Spleen (tissue), 11 donors: ENCODE results near the gene CACNA2D1. TPM values are rescaled to one million over a fixed set of nuclear protein-coding genes. Genes with fewer than 3 reads are reported as not detected.

Experiments
- DNase-seq: peaks from one replicate; pipeline ENCODE4 v3.0.0-alpha.2; 2020
- H3K27ac ChIP-seq, 8 donors: fragments of 200-600 bp; sonication (generic) in 7 of 8; 1 replicate in 4 of 8; 2 replicates in 4 of 8; pipeline versions ENCODE4 v1.5.0 to v1.8.0; 2016 to 2021; ENCODE audit warnings: inconsistent platforms in 4 of 8, mild to moderate bottlenecking in 4 of 8, moderate library complexity in 1 of 8
- H3K27me3 ChIP-seq, 7 donors: fragments of 200-600 bp; sonication (generic) in 6 of 7; replicated peaks in 1 of 7; 1 replicate in 4 of 7; 2 replicates in 3 of 7; pipeline versions ENCODE4 v1.5.0 to v1.8.0; 2016 to 2021; ENCODE audit warnings: inconsistent platforms in 3 of 7, mild to moderate bottlenecking in 1 of 7
- H3K36me3 ChIP-seq, 6 donors: fragments of 200-600 bp; sonication (generic) in 5 of 6; 1 replicate in 4 of 6; 2 replicates in 2 of 6; pipeline versions ENCODE4 v1.5.0 to v1.8.0; 2016 to 2021; ENCODE audit warnings: inconsistent platforms in 2 of 6
- H3K4me1 ChIP-seq, 6 donors: fragments of 200-600 bp; sonication (generic) in 5 of 6; 1 replicate in 3 of 6; 2 replicates in 3 of 6; pipeline versions ENCODE4 v1.5.0 to v1.8.0; 2016 to 2021; ENCODE audit warnings: inconsistent platforms in 3 of 6
- H3K4me3 ChIP-seq, 8 donors: fragments of 200-600 bp; sonication (generic) in 7 of 8; 1 replicate in 4 of 8; 2 replicates in 4 of 8; pipeline versions ENCODE4 v1.5.0 to v1.8.0; 2016 to 2021; ENCODE audit warnings: inconsistent platforms in 4 of 8, mild to moderate bottlenecking in 4 of 8, moderate library complexity in 2 of 8
- H3K9me3 ChIP-seq, 8 donors: fragments of 200-600 bp; sonication (generic) in 7 of 8; 1 replicate in 4 of 8; 2 replicates in 4 of 8; pipeline versions ENCODE4 v1.5.0 to v1.8.0; 2016 to 2021; ENCODE audit warnings: inconsistent platforms in 4 of 8
- POLR2A ChIP-seq, 3 donors: fragments of 450-650 bp; IDR thresholded peaks; one replicate each; pipeline ENCODE4 v1.5.1; 2017; ENCODE audit warnings: antibody characterized with exemption in 3 of 3, mild to moderate bottlenecking in 1 of 3
- POLR2AphosphoS5 ChIP-seq, 3 donors: sonication (generic); formaldehyde crosslinking; IDR thresholded peaks; one replicate each; pipeline ENCODE4 v1.5.1; 2017; ENCODE audit warnings: antibody characterized with exemption in 3 of 3
- WGBS, 5 donors: extraction: QIAGEN DNeasy Blood & Tissue Kit in 3 of 5; methylation state at CpG; one replicate each; pipeline versions ENCODE4 v1.1.5 to v1.1.7; 2013 to 2018; 5-methylcytosine and 5-hydroxymethylcytosine counted together
- intact Hi-C: fragments of 100-400 bp; cut with DNase I; formaldehyde crosslinking; loops from one replicate; pipeline ENCODE4 v1.15.0; 2023; ENCODE audit warnings: low total_unique reads
- polyA plus RNA-seq, 3 donors: library from polyadenylated mRNA; stranded (reverse); fragments of 200-250 nt; gene quantifications; one replicate each; pipeline ENCODE4 v1.2.1, GENCODE V29; 2013
- total RNA-seq, 7 donors: library from RNA; depleted of rRNA in 3 of 7; stranded (reverse); fragments of >200 nt in 3 of 7; fragmentation: NEBNext Ultra II Directional in 4 of 7; extraction: Animal tissue kit (Norgen Biotek cat#: 25700) in 4 of 7; gene quantifications; one replicate each; pipeline versions ENCODE4 v1.1.0 to v1.2.1, GENCODE V29; 2016 to 2021
- TF ChIP-seq, protein P1 (sequence below), 11 experiments: fragments of 200-600 bp in 7 of 11; fragments of 450-650 bp in 4 of 11; sonication (generic) in 4 of 11; IDR thresholded peaks in 8 of 11; conservative IDR thresholded peaks in 3 of 11; 1 replicate in 7 of 11; 2 replicates in 4 of 11; pipeline versions ENCODE4 v1.4.0 to v1.8.0; 2016 to 2021; ENCODE audit warnings: antibody characterized with exemption in 11 of 11, inconsistent platforms in 4 of 11, mild to moderate bottlenecking in 1 of 11
- donor health status: healthy with polysubstance abuse.
- donor health status: DM: no; HTN: no; CAD: no; lungs with moderate emphysema.
- donor health status: DM: no; HTN: no; CAD: no.
- donor health status: Bipolar disorder and iron deficiency.
- donor health status: healthy.
- donor health status: DM: no; HTN: no; CAD: no.
- donor health status: DM: yes; HTN: yes; CAD: no.

CACNA2D1 gene
- total and polyA plus RNA-seq, 10 donors = 1.7 to 24.0 (median 15.2) TPM

DNA sequence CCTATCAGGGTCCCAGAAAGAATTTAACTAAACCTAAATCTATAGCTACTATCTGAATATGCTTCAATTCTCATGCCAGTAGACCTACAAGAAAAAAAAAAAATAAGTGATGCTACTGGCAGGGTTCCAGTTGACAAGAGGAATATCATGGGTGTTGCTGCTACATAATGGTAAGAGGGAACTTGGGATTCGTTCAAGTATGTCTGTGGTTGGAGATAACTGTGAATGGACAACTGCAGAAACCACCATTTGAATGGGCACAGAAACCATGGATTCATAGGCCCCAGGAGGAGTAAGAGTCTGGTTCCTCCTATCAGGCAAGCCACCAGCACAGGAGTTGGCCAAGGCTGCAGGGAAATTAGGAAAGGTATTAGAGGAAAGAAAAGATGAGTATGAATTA lies 386.1 kb downstream of the CACNA2D1 start:
- H3K27me3 ChIP-seq = no peaks in the 10 kb centered on the region
- intact Hi-C loops = no loop called here
- no peak overlapping the region for H3K27ac ChIP-seq
- TF ChIP-seq POLR2A (IDR thresholded peaks at IDR 0.05) (no peak), POLR2AphosphoS5 (IDR thresholded peaks at IDR 0.05) (no peak)
- TF ChIP-seq, protein P1, sequence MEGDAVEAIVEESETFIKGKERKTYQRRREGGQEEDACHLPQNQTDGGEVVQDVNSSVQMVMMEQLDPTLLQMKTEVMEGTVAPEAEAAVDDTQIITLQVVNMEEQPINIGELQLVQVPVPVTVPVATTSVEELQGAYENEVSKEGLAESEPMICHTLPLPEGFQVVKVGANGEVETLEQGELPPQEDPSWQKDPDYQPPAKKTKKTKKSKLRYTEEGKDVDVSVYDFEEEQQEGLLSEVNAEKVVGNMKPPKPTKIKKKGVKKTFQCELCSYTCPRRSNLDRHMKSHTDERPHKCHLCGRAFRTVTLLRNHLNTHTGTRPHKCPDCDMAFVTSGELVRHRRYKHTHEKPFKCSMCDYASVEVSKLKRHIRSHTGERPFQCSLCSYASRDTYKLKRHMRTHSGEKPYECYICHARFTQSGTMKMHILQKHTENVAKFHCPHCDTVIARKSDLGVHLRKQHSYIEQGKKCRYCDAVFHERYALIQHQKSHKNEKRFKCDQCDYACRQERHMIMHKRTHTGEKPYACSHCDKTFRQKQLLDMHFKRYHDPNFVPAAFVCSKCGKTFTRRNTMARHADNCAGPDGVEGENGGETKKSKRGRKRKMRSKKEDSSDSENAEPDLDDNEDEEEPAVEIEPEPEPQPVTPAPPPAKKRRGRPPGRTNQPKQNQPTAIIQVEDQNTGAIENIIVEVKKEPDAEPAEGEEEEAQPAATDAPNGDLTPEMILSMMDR (IDR thresholded peaks at IDR 0.05 in 8 of 11, conservative IDR thresholded peaks at IDR 0.05 in 3 of 11) = no peak
- no peak for DNase-seq
- H3K4me1 ChIP-seq = no peaks in the 10 kb centered on the region
- no peaks in the 10 kb centered on the region for H3K36me3 ChIP-seq
- WGBS, 5 donors = 67 to 85% (median 80%) methylated on average over 1 of the region's 1 CpG
- no peak overlapping the region for H3K4me3 ChIP-seq
- H3K9me3 ChIP-seq = peaks cover 0 to 4% (median 0%) of the 10 kb centered on the region in 8 donors

DNA sequence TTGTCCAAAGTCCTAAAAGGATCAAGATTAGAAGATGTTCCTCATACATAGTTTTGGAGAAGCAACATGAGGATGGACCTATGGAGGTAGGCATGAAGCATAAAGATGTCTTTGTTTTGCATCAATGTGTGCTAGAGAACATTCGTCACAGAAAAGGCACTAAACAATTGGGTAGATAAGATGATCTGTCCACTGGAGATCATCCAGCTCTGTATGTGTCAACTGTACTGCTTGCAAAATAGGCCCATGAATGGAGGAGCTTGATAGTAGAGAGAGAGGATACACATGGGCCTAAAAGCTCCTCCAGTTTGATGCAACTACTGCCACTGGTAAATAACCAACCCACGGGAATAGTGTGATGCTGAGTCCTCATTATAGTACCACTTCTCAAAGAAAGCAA lies 387.3 kb downstream of the CACNA2D1 start:
- DNase-seq = no peak
- no peak overlapping the region for H3K27ac ChIP-seq
- H3K4me3 ChIP-seq = no peak overlapping the region
- H3K9me3 ChIP-seq = peaks cover 0 to 4% (median 0%) of the 10 kb centered on the region in 8 donors
- no peaks in the 10 kb centered on the region for H3K27me3 ChIP-seq
- H3K4me1 ChIP-seq = no peaks in the 10 kb centered on the region
- TF ChIP-seq, protein P1 (IDR thresholded peaks at IDR 0.05 in 8 of 11, conservative IDR thresholded peaks at IDR 0.05 in 3 of 11) = no peak
- no peak for TF ChIP-seq POLR2AphosphoS5 (IDR thresholded peaks at IDR 0.05)
- TF ChIP-seq POLR2A (IDR thresholded peaks at IDR 0.05) = no peak
- H3K36me3 ChIP-seq = no peaks in the 10 kb centered on the region
- 87 to 98% (median 93%) methylated on average over 2 of the region's 2 CpGs for WGBS, 5 donors
- intact Hi-C loops = no loop called here

- intact Hi-C loops = no loop called here
- Histone ChIP-seq H3K36me3 (no peaks in the 10 kb centered on the region), H3K27ac (no peak overlapping the region), H3K9me3 (peaks cover 0 to 4% (median 0%) of the 10 kb centered on the region in 8 donors), H3K4me1 (no peaks in the 10 kb centered on the region), H3K4me3 (no peak overlapping the region), H3K27me3 (no peaks in the 10 kb centered on the region)
- WGBS, 5 donors = 58 to 94% (median 83%) methylated on average over 1 of the region's 1 CpG
- no peak for TF ChIP-seq POLR2A (IDR thresholded peaks at IDR 0.05)
- TF ChIP-seq, protein P1 (IDR thresholded peaks at IDR 0.05 in 8 of 11, conservative IDR thresholded peaks at IDR 0.05 in 3 of 11) = no peak
- no peak for TF ChIP-seq POLR2AphosphoS5 (IDR thresholded peaks at IDR 0.05)
- no peak for DNase-seq
These were observed 389.0 kb downstream of the CACNA2D1 start for GRCh38 chr7:82054544-82054943.

DNA sequence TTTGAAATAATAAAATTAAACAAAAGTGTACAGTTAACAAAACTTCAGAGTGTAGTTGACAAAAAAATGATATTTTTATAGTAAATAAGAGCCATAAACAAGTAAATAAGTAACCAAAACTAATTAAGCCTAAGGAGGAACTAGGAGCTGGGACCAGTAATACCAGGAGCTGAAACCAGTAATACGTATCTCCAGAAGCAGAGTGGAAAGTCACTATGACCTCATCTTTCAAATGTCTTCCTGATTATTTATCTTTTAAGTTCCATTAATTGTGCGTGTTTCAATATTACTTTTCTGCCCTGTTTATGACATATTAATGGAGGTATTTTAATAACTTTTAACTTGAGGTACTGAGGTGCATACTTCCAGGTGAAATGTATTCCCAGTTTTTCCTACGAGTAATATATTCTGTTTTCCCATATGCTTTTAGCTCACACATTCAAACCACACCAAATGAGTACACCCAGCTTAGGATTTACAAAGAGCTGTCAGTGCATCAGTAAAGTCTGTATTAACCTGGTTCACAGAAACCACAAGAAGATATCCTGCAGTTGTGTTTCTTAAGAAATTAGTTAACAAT lies 390.0 kb downstream of the CACNA2D1 start:
- Histone ChIP-seq H3K4me3 (no peak overlapping the region), H3K36me3 (no peaks in the 10 kb centered on the region), H3K9me3 (peaks cover 0 to 4% (median 0%) of the 10 kb centered on the region in 8 donors), H3K4me1 (no peaks in the 10 kb centered on the region), H3K27ac (no peak overlapping the region), H3K27me3 (no peaks in the 10 kb centered on the region)
- no peak for DNase-seq
- TF ChIP-seq POLR2AphosphoS5 (IDR thresholded peaks at IDR 0.05) = no peak
- 89 to 94% (median 92%) methylated on average over 3 of the region's 3 CpGs for WGBS, 5 donors
- intact Hi-C loops = no loop called here
